Measurements from ENCODE around the gene DIAPH3. TPM values are rescaled to one million over a fixed set of nuclear protein-coding genes. Genes with fewer than 3 reads are reported as not detected.

The DIAPH3 gene
- total RNA-seq, 4 donors from 2014 or later, result 0.20 to 0.30 TPM; not detected in 2

DNA sequence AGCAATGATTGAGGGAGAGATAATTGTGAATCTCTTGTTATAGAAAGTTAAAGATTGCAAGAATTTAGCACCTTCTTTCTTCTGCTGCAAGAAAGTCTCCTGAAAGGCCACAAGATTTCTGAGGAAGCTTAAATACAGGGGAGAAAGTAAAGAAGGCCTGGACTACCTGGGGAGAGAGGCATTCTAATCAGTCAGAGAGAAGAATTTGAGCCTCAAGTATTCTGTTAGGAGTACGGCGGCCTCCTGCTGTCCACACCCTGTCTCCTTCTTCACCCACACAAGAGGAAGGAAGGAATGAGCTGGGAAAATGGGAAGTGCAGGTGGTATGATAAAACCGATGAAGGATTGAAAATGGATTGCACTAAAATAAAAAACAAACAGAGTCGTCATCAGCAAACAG lies 474.7 kb downstream of the DIAPH3 start:
- Histone ChIP-seq H3K4me1 (no peaks in the 10 kb centered on the region), H3K27me3 (no peaks in the 10 kb centered on the region), H3K9me3 (no peaks in the 10 kb centered on the region), H3K4me3 (no peak overlapping the region), H3K36me3 (no peaks in the 10 kb centered on the region), H3K27ac (no peak overlapping the region)
- WGBS, 2 donors, result 79% methylated on average over 4 of the region's 4 CpGs
- no peak for TF ChIP-seq EP300 (IDR thresholded peaks at IDR 0.05)
- DNase-seq (ENCODE audit: low spot score in 2 of 2), result no peak

DNA sequence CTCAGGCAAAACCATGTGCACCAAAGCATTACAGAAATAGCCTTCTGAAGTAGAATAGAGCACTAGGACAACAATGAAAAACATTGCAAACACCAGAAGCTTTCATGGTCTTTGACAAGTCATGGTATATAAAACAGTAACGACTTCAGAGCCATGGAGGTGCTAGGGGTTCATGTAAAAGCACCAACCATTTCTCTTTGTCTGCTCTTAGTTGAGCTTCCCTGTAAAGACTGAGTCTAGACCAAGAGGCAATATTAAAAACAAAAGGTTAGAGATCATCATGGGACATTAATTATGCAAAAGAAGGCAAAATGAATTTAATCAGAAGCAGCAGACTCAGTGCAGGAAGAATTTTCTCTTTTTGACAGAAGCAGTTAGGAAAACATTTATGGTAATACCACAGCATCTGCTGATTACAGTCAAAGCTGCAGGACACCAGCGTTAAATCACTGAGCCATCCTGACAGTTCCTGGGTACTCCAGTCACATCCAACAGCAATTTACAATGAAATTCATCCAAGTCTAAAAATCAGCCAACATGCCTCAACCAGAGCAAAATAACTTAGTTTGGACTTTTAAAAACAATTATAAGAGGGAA lies 476.8 kb downstream of the DIAPH3 start:
- Histone ChIP-seq H3K27me3 (no peaks in the 10 kb centered on the region), H3K36me3 (no peaks in the 10 kb centered on the region), H3K9me3 (no peaks in the 10 kb centered on the region), H3K4me1 (no peaks in the 10 kb centered on the region), H3K27ac (no peak overlapping the region), H3K4me3 (no peak overlapping the region)
- 63 to 74% methylated on average over 2 of the region's 2 CpGs for WGBS, 2 donors
- no peak for DNase-seq (ENCODE audit: low spot score in 2 of 2)
- TF ChIP-seq, protein P1, sequence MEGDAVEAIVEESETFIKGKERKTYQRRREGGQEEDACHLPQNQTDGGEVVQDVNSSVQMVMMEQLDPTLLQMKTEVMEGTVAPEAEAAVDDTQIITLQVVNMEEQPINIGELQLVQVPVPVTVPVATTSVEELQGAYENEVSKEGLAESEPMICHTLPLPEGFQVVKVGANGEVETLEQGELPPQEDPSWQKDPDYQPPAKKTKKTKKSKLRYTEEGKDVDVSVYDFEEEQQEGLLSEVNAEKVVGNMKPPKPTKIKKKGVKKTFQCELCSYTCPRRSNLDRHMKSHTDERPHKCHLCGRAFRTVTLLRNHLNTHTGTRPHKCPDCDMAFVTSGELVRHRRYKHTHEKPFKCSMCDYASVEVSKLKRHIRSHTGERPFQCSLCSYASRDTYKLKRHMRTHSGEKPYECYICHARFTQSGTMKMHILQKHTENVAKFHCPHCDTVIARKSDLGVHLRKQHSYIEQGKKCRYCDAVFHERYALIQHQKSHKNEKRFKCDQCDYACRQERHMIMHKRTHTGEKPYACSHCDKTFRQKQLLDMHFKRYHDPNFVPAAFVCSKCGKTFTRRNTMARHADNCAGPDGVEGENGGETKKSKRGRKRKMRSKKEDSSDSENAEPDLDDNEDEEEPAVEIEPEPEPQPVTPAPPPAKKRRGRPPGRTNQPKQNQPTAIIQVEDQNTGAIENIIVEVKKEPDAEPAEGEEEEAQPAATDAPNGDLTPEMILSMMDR (IDR thresholded peaks at IDR 0.05), result no peak
- TF ChIP-seq POLR2A (IDR thresholded peaks at IDR 0.05) (no peak), EP300 (IDR thresholded peaks at IDR 0.05) (no peak)

DNA sequence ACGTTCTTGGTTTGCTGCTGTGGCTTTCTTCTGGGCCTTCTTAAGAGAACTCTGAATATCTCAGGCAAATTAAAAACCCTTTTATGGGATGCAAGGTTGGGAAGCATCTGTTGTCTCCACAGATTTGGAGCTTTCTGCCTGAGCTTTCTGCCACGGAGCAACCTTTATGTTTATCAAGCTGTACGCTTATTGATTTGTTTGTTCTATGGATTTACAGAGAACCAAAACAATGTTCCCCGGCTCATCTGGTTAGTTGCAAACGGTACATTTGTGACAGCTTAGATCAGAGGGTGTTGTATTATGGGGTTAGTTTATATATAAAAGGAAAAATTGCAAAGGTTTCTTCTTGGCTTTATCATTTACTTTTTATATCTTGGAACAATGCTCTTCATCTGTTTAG lies 479.6 kb downstream of the DIAPH3 start:
- Histone ChIP-seq H3K36me3 (no peaks in the 10 kb centered on the region), H3K9me3 (no peaks in the 10 kb centered on the region)
- 82 to 83% methylated on average over 5 of the region's 5 CpGs for WGBS, 2 donors

DNA sequence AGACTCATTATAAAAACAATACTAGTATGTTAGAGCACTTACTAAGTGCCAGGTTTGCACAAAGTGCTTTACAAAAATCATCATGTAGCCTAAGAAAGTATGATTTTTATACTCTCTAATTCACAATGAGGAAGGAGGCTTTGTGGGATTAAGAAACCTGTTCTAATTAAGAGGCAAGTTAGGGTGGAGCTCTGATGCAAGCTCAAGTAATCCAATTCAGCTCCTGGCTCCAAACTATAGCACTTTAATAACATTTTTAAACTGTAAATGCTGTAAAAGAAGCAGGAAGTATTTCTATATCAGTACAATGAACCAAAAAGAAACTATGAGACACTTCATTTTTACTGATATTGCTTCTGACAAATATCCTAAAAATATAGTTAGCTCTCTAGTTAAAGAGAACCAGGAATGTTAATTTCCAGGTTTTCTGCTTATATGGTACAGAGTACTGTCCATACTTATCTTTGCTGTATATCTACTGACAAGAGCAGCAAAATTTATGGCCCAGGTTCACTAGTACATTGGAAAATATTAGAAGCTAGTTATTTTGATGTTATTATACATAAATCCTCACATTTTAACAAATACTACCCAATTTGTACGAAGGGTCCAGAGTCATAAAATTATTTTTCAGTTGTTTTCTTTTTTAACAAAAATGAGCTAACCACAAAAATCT lies 482.0 kb downstream of the DIAPH3 start:
- 97 to 98% methylated on average over 1 of the region's 1 CpG for WGBS, 2 donors
- Histone ChIP-seq H3K4me1 (peaks cover 0 to 6% (median 0%) of the 10 kb centered on the region in 4 donors), H3K9me3 (no peaks in the 10 kb centered on the region), H3K27ac (no peak overlapping the region), H3K27me3 (no peaks in the 10 kb centered on the region), H3K36me3 (no peaks in the 10 kb centered on the region), H3K4me3 (no peak overlapping the region)
- TF ChIP-seq POLR2A (IDR thresholded peaks at IDR 0.05), result no peak
- DNase-seq (ENCODE audit: low spot score in 2 of 2), result no peak

More for the DNA sequence above, 479.6 kb downstream of the DIAPH3 start:
- H3K4me3 ChIP-seq, result no peak overlapping the region
- TF ChIP-seq, protein P1 (IDR thresholded peaks at IDR 0.05), result no peak
- TF ChIP-seq POLR2A (IDR thresholded peaks at IDR 0.05) (no peak), EP300 (IDR thresholded peaks at IDR 0.05) (no peak)
- no peaks in the 10 kb centered on the region for H3K4me1 ChIP-seq
- H3K27me3 ChIP-seq, result no peaks in the 10 kb centered on the region
- no peak for DNase-seq (ENCODE audit: low spot score in 2 of 2)
- no peak overlapping the region for H3K27ac ChIP-seq

DNA sequence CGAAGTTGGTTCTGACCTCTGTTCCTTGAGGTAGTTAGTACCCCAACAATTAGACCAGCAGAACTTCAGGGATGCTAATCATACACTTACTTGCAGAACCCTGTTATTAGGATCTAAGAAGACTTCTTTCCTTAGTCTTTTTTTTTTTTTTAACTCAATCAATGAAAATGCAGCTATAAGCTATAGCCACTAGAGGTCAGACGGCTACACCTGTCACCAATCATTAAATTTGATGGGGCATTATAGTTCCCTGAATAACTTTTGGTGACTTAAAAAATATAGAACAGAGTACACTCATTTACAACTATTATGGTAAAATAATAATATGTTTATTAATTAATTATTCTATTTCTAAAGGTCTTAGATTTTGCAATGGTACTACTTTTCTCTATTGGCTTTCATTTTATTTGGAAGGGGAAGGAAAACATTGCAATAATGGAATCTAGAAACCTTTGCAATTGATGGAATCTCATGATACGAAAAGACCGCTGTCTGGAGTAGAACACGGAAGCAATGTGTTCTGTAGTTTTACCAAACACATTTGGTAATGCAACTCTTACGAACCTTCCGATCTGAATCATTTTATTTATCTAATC lies 483.2 kb downstream of the DIAPH3 start:
- Histone ChIP-seq H3K9me3 (no peaks in the 10 kb centered on the region), H3K27me3 (no peaks in the 10 kb centered on the region), H3K27ac (no peak overlapping the region), H3K4me3 (no peak overlapping the region), H3K36me3 (no peaks in the 10 kb centered on the region), H3K4me1 (peaks cover 0 to 6% (median 0%) of the 10 kb centered on the region in 4 donors)
- DNase-seq (ENCODE audit: low spot score in 2 of 2), result no peak
- 75 to 77% methylated on average over 7 of the region's 7 CpGs for WGBS, 2 donors
- TF ChIP-seq EP300 (IDR thresholded peaks at IDR 0.05) (no peak), POLR2A (IDR thresholded peaks at IDR 0.05) (no peak)
- TF ChIP-seq, protein P1 (IDR thresholded peaks at IDR 0.05), result peak in 4 of 5 experiments; percentile 13 to 58 (median 32)

DNA sequence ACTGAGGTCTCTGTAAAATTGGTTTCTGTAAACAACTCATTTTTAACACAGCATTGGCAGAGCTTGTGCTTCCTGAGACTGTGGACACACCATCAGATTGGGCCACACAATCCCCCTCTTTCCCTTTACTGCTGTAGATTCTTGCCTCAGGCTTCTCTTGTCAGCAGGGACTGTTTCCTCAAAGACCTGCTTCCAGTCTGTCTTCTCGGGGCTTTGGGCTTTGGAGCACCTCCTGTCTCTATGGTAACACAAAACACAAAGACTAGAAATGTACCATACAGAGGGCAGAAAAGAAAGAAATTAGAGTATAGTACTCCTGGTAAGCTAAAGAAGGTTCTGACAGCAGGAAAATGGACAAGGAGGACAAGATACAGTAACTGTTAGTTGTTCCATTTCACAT lies 484.5 kb downstream of the DIAPH3 start:
- WGBS, 2 donors, result 34 to 41% methylated on average over 1 of the region's 1 CpG
- H3K36me3 ChIP-seq, result no peaks in the 10 kb centered on the region

More for the DNA sequence above, 484.5 kb downstream of the DIAPH3 start:
- TF ChIP-seq POLR2A (IDR thresholded peaks at IDR 0.05), result no peak
- no peak for TF ChIP-seq EP300 (IDR thresholded peaks at IDR 0.05)
- TF ChIP-seq, protein P1 (IDR thresholded peaks at IDR 0.05), result no peak
- peaks cover 0 to 6% (median 0%) of the 10 kb centered on the region in 4 donors for H3K4me1 ChIP-seq
- no peak for DNase-seq (ENCODE audit: low spot score in 2 of 2)
- no peaks in the 10 kb centered on the region for H3K27me3 ChIP-seq
- no peak overlapping the region for H3K27ac ChIP-seq
- H3K4me3 ChIP-seq, result no peak overlapping the region
- no peaks in the 10 kb centered on the region for H3K9me3 ChIP-seq
